B cell (primary cell): ENCODE results near the gene POLD4. TPM values are rescaled to one million over a fixed set of nuclear protein-coding genes. Genes with fewer than 3 reads are reported as not detected.

Source experiments
- ATAC-seq: fragments of 200-7000 bp; cut with Tn5 transposase; one replicate; pipeline ENCODE4 v1.10.0; 2021; ENCODE audit warnings: low read depth, mild to moderate bottlenecking, moderate number of reproducible peaks, moderate library complexity
- CTCF ChIA-PET: fragments of 350-600 bp; sonication (Branson Sonifier 250); formaldehyde crosslinking; loops from one replicate; lab custom pipeline; 2021; ENCODE audit warnings: antibody characterized with exemption, inconsistent platforms; lab: Charles Lee
- POLR2A ChIA-PET: fragments of 350-600 bp; sonication (Branson Sonifier 250); formaldehyde crosslinking; loops from one replicate; lab custom pipeline; 2021; ENCODE audit warnings: antibody characterized with exemption; lab: Charles Lee
- DNase-seq: peaks from one replicate; pipeline ENCODE4 v3.0.0; 2013
- H2AFZ ChIP-seq: 2 replicates; pipeline ENCODE4 v1.6.1; 2012; ENCODE audit warnings: mild to moderate bottlenecking, low read depth, low read length; ENCODE audit not compliant: insufficient read depth, poor library complexity, severe bottlenecking
- H3K27ac ChIP-seq, 2 donors: 1 replicate in 1 of 2; 2 replicates in 1 of 2; pipeline ENCODE4 v1.5.1; 2012 to 2013; ENCODE audit warnings: low read length in 2 of 2, mild to moderate bottlenecking in 2 of 2, moderate library complexity in 1 of 2
- H3K27me3 ChIP-seq, 4 experiments: fragments of 200-600 bp in 1 of 4; sonication (generic) in 1 of 4; replicated peaks in 1 of 4; 1 replicate in 2 of 4; 2 replicates in 2 of 4; pipeline versions ENCODE4 v1.6.1 to v1.7.0; 2013 to 2016; ENCODE audit warnings: low read length in 3 of 4, mild to moderate bottlenecking in 2 of 4, mixed read lengths in 1 of 4, moderate library complexity in 1 of 4; ENCODE audit not compliant: insufficient read depth in 4 of 4, control insufficient read depth in 3 of 4; ENCODE audit errors: control extremely low read depth in 1 of 4
- H3K36me3 ChIP-seq, 2 experiments: replicated peaks in 1 of 2; 1 replicate in 1 of 2; 2 replicates in 1 of 2; pipeline versions ENCODE4 v1.6.1 to v1.7.1; 2013; ENCODE audit warnings: low read length in 1 of 2; ENCODE audit not compliant: insufficient read depth in 2 of 2, control insufficient read depth in 1 of 2; ENCODE audit errors: control extremely low read depth in 1 of 2, extremely low read depth in 1 of 2
- H3K4me1 ChIP-seq, 2 donors: fragments of 200-600 bp in 1 of 2; sonication (generic) in 1 of 2; 1 replicate in 1 of 2; 2 replicates in 1 of 2; pipeline versions ENCODE4 v1.5.1 to v1.6.1; 2013 to 2017; ENCODE audit warnings: low read length in 2 of 2; ENCODE audit not compliant: control insufficient read depth in 2 of 2, insufficient read depth in 2 of 2
- H3K4me2 ChIP-seq: replicated peaks from 2 replicates; pipeline ENCODE3; 2012; ENCODE audit warnings: mild to moderate bottlenecking, low read depth, low read length; ENCODE audit not compliant: poor library complexity, severe bottlenecking
- H3K4me3 ChIP-seq, 5 experiments: fragments of 200-600 bp in 1 of 5; sonication (generic) in 1 of 5; 1 replicate in 3 of 5; 2 replicates in 2 of 5; pipeline versions ENCODE4 v1.5.1 to v1.7.0; 2011 to 2016; ENCODE audit warnings: low read length in 4 of 5, mild to moderate bottlenecking in 4 of 5, low read depth in 2 of 5, control low read depth in 1 of 5, moderate library complexity in 1 of 5; ENCODE audit not compliant: insufficient read depth in 1 of 5; ENCODE audit errors: control extremely low read depth in 1 of 5, extremely low read depth in 1 of 5
- H3K79me2 ChIP-seq: fragments of 200-600 bp; sonication (generic); one replicate; pipeline ENCODE4 v1.6.0; 2016; ENCODE audit warnings: low read length; ENCODE audit not compliant: control insufficient read depth, insufficient read depth
- H3K9ac ChIP-seq: fragments of 200-600 bp; sonication (generic); 2 replicates; pipeline ENCODE4 v1.6.1; 2017; ENCODE audit warnings: mild to moderate bottlenecking, low read length, moderate library complexity
- H3K9me3 ChIP-seq, 3 donors: one replicate each; pipeline versions ENCODE4 v1.6.1 to v1.7.1; 2013; ENCODE audit warnings: low read length in 2 of 3; ENCODE audit not compliant: control insufficient read depth in 2 of 3, insufficient read depth in 1 of 3; ENCODE audit errors: control extremely low read depth in 1 of 3
- H4K20me1 ChIP-seq: 2 replicates; pipeline ENCODE4 v1.6.0; 2012; ENCODE audit warnings: mild to moderate bottlenecking, low read length; ENCODE audit not compliant: insufficient read depth, control insufficient read depth, poor library complexity, severe bottlenecking
- H3K27ac Mint-ChIP-seq: one replicate; pipeline ENCODE4 v1.8.0; 2021; ENCODE audit warnings: mixed read lengths
- H3K27me3 Mint-ChIP-seq: one replicate; pipeline ENCODE4 v1.8.0; 2021; ENCODE audit warnings: mixed read lengths
- H3K4me1 Mint-ChIP-seq: one replicate; pipeline ENCODE4 v1.8.0; 2021; ENCODE audit warnings: mixed read lengths
- H3K4me3 Mint-ChIP-seq: one replicate; pipeline ENCODE4 v1.8.0; 2021; ENCODE audit warnings: mixed read lengths
- H3K9me3 Mint-ChIP-seq: one replicate; pipeline ENCODE4 v1.8.0; 2022; ENCODE audit warnings: mixed read lengths; ENCODE audit not compliant: insufficient read depth
- CTCF ChIP-seq: fragments of 200-600 bp; IDR thresholded peaks from one replicate; pipeline ENCODE4 v1.8.0; 2022; ENCODE audit warnings: antibody characterized with exemption, mild to moderate bottlenecking
- EZH2 ChIP-seq: IDR thresholded peaks from 2 replicates; pipeline ENCODE4 v1.6.1; 2012; ENCODE audit warnings: borderline replicate concordance, low read depth, mild to moderate bottlenecking, moderate library complexity, low read length; ENCODE audit not compliant: insufficient read depth, poor library complexity, severe bottlenecking
- WGBS: methylation state at CpG from one replicate; pipeline ENCODE4 v1.1.5; 2013; ENCODE audit warnings: missing lambda C conversion rate; ENCODE audit not compliant: insufficient coverage; 5-methylcytosine and 5-hydroxymethylcytosine counted together
- intact Hi-C: fragments of 100-400 bp; cut with micrococcal nuclease; formaldehyde crosslinking; loops from one replicate; pipeline ENCODE4 v1.10.0; 2022
- polyA plus RNA-seq: library from polyadenylated mRNA; depleted of rRNA; stranded (reverse); fragments of >200 nt; gene quantifications from 2 replicates; pipeline ENCODE4 v1.2.3, GENCODE V29; 2012
- total RNA-seq, 2 donors: library from RNA; stranded (reverse); fragments of 120-200 nt in 1 of 2; gene quantifications; 1 replicate in 1 of 2; 2 replicates in 1 of 2; pipeline versions ENCODE4 v1.2.3 to v1.2.4, GENCODE V29; 2013 to 2022

The POLD4 gene
- total and polyA plus RNA-seq, 2 donors (not counting 1 experiment from before 2014, with no cell fraction given), result 210 to 559 TPM

GRCh38 chr11:67382276-67383136 lies 29.2 kb upstream of the POLD4 start:
- Histone ChIP-seq H3K9ac (no peak overlapping the region), H3K79me2 (peaks cover 11% of the 10 kb centered on the region), H3K9me3 (no peaks in the 10 kb centered on the region), H3K36me3 (no peaks in the 10 kb centered on the region), H4K20me1 (no peaks in the 10 kb centered on the region), H3K27me3 (no peaks in the 10 kb centered on the region), H2AFZ (no peak overlapping the region), H3K4me1 (peaks cover 22 to 33% of the 10 kb centered on the region in 2 donors), H3K4me3 (no peak overlapping the region), H3K4me2 (peak overlapping the region; percentile 74), H3K27ac (peak overlapping the region in 1 of 2 donors; percentile 88)
- POLR2A ChIA-PET, result interaction anchor here (0.6 to 5.8 kb wide), 15 partner anchors 8 to 232 kb away, joined by 3 to 153 read pairs (median 4); partner anchors contain the start of genes CLCF1, GRK2, POLD4 and PPP1CA
- Mint-ChIP-seq H3K27me3 (no peaks in the 10 kb centered on the region), H3K9me3 (no peaks in the 10 kb centered on the region), H3K4me3 (peak overlapping the region; percentile 84), H3K4me1 (peaks cover 22% of the 10 kb centered on the region), H3K27ac (peak overlapping the region; percentile 92)
- WGBS, result 35% methylated on average over 8 of the region's 16 CpGs
- DNase-seq (peak; percentile 88), ATAC-seq (peak; percentile 86)
- CTCF ChIA-PET, result interaction anchor here (0.6 to 42.2 kb wide), 34 partner anchors 8 to 329 kb away, joined by 3 to 2379 read pairs (median 5); partner anchors contain the start of genes ANKRD13D, CLCF1, PITPNM1 and POLD4
- intact Hi-C loops, result loop anchor here (1.0 to 5.0 kb wide), 6 partner anchors 25 to 140 kb away; partner anchors contain the start of gene ANKRD13D
- no peak for TF ChIP-seq EZH2
- peak; percentile 96 for TF ChIP-seq CTCF
